ENCODE measurements around the gene AGBL4. TPM values are rescaled to one million over a fixed set of nuclear protein-coding genes. Genes with fewer than 3 reads are reported as not detected.

AGBL4 gene
- total and polyA plus RNA-seq, 2 of the 13 experiments (the other 11 are each of a cell fraction or from before 2014, with no cell fraction given), result not detected

- ATAC-seq (no peak), DNase-seq (ENCODE audit: low spot score) (no peak), FAIRE-seq (no peak)
- H2AFZ ChIP-seq (ENCODE audit: low read length), result no peak overlapping the region
- no peaks in the 10 kb centered on the region for H3K36me3 ChIP-seq (replicated peaks in 1 of 2; ENCODE audit: control insufficient read depth in 1 of 2, insufficient read depth in 2 of 2, low read length in 2 of 2)
- in situ Hi-C loops (cut with HindIII; ENCODE audit: extremely low pct_ligation_motif_present, low pct_unique_long_range_greater_than_20kb), result no loop called here
- H3K4me2 ChIP-seq (ENCODE audit: low read depth, low read length), result no peak overlapping the region
- POLR2A ChIA-PET, result no interaction called here
- no peaks in the 10 kb centered on the region for H4K20me1 ChIP-seq (ENCODE audit: insufficient read depth, low read length)
- H3K9ac ChIP-seq (ENCODE audit: insufficient read depth, low read depth, low read length), result no peak overlapping the region
- H3K4me1 ChIP-seq (ENCODE audit: insufficient read depth, low read length), result no peaks in the 10 kb centered on the region
- peaks cover 98% of the 10 kb centered on the region for H3K9me3 ChIP-seq (ENCODE audit: low read length)
- no peak overlapping the region for H3K4me3 ChIP-seq (replicated peaks in 1 of 3; ENCODE audit: insufficient read depth in 1 of 3, low read depth in 2 of 3, low read length in 3 of 3)
- H3K27me3 ChIP-seq (ENCODE audit: control insufficient read depth in 1 of 2, insufficient read depth in 2 of 2, low read length in 2 of 2), result no peaks in the 10 kb centered on the region
- no peak for TF ChIP-seq SMC3 (IDR thresholded peaks at IDR 0.05; ENCODE audit: low read length)
- TF ChIP-seq HNRNPLL (IDR thresholded peaks at IDR 0.05; ENCODE audit: low read depth, low read length, poor library complexity, severe bottlenecking), result no peak
- no peak for TF ChIP-seq MZF1 (CRISPR knock-in tag; IDR thresholded peaks at IDR 0.05; ENCODE audit: borderline replicate concordance)
- no peak for TF ChIP-seq ZNF460 (CRISPR knock-in tag; IDR thresholded peaks at IDR 0.05; ENCODE audit: borderline replicate concordance)
- no peak for TF ChIP-seq MLX (CRISPR knock-in tag; IDR thresholded peaks at IDR 0.05)
- TF ChIP-seq, protein P1, sequence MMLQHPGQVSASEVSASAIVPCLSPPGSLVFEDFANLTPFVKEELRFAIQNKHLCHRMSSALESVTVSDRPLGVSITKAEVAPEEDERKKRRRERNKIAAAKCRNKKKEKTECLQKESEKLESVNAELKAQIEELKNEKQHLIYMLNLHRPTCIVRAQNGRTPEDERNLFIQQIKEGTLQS (CRISPR knock-in tag; IDR thresholded peaks at IDR 0.05), result no peak
- intact Hi-C loops (cut with micrococcal nuclease; ENCODE audit: unreplicated experiment), result no loop called here
- H3K27ac ChIP-seq (ENCODE audit: extremely low read length, insufficient read depth, low read length), result no peak overlapping the region
- CTCF ChIA-PET (ENCODE audit: low intra/inter-chr PET ratio, low total read pairs), result no interaction called here
- no peaks in the 10 kb centered on the region for H3K79me2 ChIP-seq (ENCODE audit: insufficient read depth, low read length)
- no TSS peak for BruUV-seq (replicated peaks)
These were observed 824.2 kb downstream of the AGBL4 start for GRCh38 chr1:49199564-49199963.

- in situ Hi-C loops (cut with HindIII; ENCODE audit: extremely low pct_ligation_motif_present, low pct_unique_long_range_greater_than_20kb), result no loop called here
- no TSS peak for BruUV-seq (replicated peaks)
- Histone ChIP-seq H3K27ac (ENCODE audit: extremely low read length, insufficient read depth, low read length) (no peak overlapping the region), H3K4me2 (ENCODE audit: low read depth, low read length) (no peak overlapping the region), H3K9ac (ENCODE audit: insufficient read depth, low read depth, low read length) (no peak overlapping the region), H3K79me2 (ENCODE audit: insufficient read depth, low read length) (no peaks in the 10 kb centered on the region), H4K20me1 (ENCODE audit: insufficient read depth, low read length) (no peaks in the 10 kb centered on the region), H3K36me3 (replicated peaks in 1 of 2; ENCODE audit: control insufficient read depth in 1 of 2, insufficient read depth in 2 of 2, low read length in 2 of 2) (no peaks in the 10 kb centered on the region), H2AFZ (ENCODE audit: low read length) (no peak overlapping the region), H3K4me3 (replicated peaks in 1 of 3; ENCODE audit: insufficient read depth in 1 of 3, low read depth in 2 of 3, low read length in 3 of 3) (no peak overlapping the region), H3K27me3 (ENCODE audit: control insufficient read depth in 1 of 2, insufficient read depth in 2 of 2, low read length in 2 of 2) (no peaks in the 10 kb centered on the region), H3K4me1 (ENCODE audit: insufficient read depth, low read length) (no peaks in the 10 kb centered on the region), H3K9me3 (ENCODE audit: low read length) (peaks cover 95% of the 10 kb centered on the region)
- intact Hi-C loops (cut with micrococcal nuclease; ENCODE audit: unreplicated experiment), result no loop called here
- FAIRE-seq (no peak), DNase-seq (ENCODE audit: low spot score) (no peak), ATAC-seq (no peak)
- CTCF ChIA-PET (ENCODE audit: low intra/inter-chr PET ratio, low total read pairs), result no interaction called here
- WGBS (ENCODE audit: low lambda C conversion rate), result 31% methylated on average over 2 of the region's 2 CpGs
- POLR2A ChIA-PET, result no interaction called here
- TF ChIP-seq RBM39 (IDR thresholded peaks at IDR 0.05; ENCODE audit: low read depth, low read length, poor library complexity, severe bottlenecking) (no peak), ZEB1 (IDR thresholded peaks at IDR 0.05; ENCODE audit: insufficient replicate concordance, low read depth) (no peak), ELF1 (CRISPR knock-in tag; IDR thresholded peaks at IDR 0.05) (no peak), JUN (CRISPR knock-in tag; IDR thresholded peaks at IDR 0.05) (no peak), ZNF839 (CRISPR knock-in tag; IDR thresholded peaks at IDR 0.05; ENCODE audit: borderline replicate concordance) (no peak), ZNF180 (CRISPR knock-in tag; IDR thresholded peaks at IDR 0.05; ENCODE audit: borderline replicate concordance, low read depth) (no peak), RFXANK (CRISPR knock-in tag; IDR thresholded peaks at IDR 0.05) (no peak), ZNF747 (CRISPR knock-in tag; IDR thresholded peaks at IDR 0.05; ENCODE audit: borderline replicate concordance) (no peak)
- TF ChIP-seq, protein P2, sequence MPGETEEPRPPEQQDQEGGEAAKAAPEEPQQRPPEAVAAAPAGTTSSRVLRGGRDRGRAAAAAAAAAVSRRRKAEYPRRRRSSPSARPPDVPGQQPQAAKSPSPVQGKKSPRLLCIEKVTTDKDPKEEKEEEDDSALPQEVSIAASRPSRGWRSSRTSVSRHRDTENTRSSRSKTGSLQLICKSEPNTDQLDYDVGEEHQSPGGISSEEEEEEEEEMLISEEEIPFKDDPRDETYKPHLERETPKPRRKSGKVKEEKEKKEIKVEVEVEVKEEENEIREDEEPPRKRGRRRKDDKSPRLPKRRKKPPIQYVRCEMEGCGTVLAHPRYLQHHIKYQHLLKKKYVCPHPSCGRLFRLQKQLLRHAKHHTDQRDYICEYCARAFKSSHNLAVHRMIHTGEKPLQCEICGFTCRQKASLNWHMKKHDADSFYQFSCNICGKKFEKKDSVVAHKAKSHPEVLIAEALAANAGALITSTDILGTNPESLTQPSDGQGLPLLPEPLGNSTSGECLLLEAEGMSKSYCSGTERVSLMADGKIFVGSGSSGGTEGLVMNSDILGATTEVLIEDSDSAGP (CRISPR knock-in tag; IDR thresholded peaks at IDR 0.05; ENCODE audit: borderline replicate concordance), result no peak
- TF ChIP-seq, protein P3, sequence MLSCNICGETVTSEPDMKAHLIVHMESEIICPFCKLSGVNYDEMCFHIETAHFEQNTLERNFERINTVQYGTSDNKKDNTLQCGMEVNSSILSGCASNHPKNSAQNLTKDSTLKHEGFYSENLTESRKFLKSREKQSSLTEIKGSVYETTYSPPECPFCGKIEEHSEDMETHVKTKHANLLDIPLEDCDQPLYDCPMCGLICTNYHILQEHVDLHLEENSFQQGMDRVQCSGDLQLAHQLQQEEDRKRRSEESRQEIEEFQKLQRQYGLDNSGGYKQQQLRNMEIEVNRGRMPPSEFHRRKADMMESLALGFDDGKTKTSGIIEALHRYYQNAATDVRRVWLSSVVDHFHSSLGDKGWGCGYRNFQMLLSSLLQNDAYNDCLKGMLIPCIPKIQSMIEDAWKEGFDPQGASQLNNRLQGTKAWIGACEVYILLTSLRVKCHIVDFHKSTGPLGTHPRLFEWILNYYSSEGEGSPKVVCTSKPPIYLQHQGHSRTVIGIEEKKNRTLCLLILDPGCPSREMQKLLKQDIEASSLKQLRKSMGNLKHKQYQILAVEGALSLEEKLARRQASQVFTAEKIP (CRISPR knock-in tag; IDR thresholded peaks at IDR 0.05; ENCODE audit: borderline replicate concordance), result no peak
These were observed 826.7 kb downstream of the AGBL4 start for GRCh38 chr1:49197081-49197480.
